HG03280 (cell line): ENCODE results near the gene DNAJC17.

Experiments used
- ATAC-seq: cut with Tn5 transposase; IDR thresholded peaks from one replicate; pipeline ENCODE4 v1.9.1; 2021; ENCODE audit warnings: mild to moderate bottlenecking, moderate library complexity; ENCODE audit not compliant: unreplicated experiment

DNAJC17 gene

GRCh38 chr15:40830884-40831283 is 23.6 kb upstream of the DNAJC17 start:
- no peak for ATAC-seq

DNA sequence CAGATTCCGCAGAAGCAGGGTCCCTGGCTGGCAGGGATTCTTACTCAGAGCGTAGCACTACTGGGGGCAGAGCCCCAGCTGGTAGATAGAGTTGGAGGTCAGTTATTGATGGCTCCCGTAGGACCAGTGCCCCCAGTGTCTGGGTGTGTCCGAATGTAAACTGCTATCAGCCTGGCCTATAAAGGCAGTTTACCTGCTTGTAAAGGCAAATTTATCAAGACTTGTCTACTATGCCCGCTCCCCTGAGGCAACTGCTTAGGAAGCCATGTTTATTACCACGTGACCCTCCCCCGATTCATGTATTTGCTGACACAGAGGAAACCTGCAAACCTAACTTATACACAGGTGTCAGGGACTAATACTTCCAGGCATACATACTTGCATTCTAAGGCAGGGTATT is 21.8 kb upstream of the DNAJC17 start:
- no peak for ATAC-seq

GRCh38 chr15:40828447-40829036 is 21.3 kb upstream of the DNAJC17 start, which contains the start of gene PPP1R14D:
Gene PPP1R14D (minus strand): TSS chr15:40828708. CDS start chr15:40828641, 67 bp downstream.
- no peak for ATAC-seq

DNA sequence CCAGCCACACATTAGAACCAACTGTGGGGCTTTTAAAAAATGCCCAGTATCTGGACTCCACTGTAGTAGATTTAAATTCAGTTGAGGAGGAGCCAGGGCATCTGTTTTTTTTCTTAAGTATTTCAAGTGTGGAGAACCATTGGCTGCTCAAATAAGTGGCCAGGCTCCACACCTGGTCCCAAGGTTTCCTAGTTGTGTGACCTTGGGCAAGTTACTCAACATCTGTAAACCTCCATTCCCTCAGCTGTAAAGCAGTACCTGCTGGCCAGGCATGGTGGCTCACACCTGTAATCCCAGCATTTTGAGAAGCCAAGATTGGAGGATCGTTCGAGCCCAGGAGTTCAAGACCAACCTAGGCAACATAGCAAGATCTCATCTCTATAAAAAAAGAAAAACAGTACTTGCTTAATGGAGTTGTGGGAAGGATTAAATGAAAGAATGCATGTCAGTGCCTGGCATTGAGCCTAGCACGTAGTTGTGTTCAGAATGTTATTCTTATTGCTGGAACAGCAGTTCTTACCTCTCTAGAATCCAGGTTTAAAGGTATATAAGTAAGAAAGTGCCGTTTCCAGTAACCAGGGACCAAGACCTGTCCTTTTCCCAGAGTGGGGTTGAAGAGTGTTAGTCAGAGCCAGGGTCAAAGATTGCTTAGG is 19.3 kb upstream of the DNAJC17 start:
- ATAC-seq, result no peak

GRCh38 chr15:40825661-40826422 is 18.6 kb upstream of the DNAJC17 start:
- ATAC-seq, result no peak

GRCh38 chr15:40823572-40824343 is 16.5 kb upstream of the DNAJC17 start:
- no peak for ATAC-seq

- ATAC-seq, result no peak
Observed at GRCh38 chr15:40821195-40821594, 13.9 kb upstream of the DNAJC17 start.

GRCh38 chr15:40819048-40819447 is 11.8 kb upstream of the DNAJC17 start:
- ATAC-seq, result no peak

- no peak for ATAC-seq
Observed at GRCh38 chr15:40815042-40815698, 7.9 kb upstream of the DNAJC17 start.

DNA sequence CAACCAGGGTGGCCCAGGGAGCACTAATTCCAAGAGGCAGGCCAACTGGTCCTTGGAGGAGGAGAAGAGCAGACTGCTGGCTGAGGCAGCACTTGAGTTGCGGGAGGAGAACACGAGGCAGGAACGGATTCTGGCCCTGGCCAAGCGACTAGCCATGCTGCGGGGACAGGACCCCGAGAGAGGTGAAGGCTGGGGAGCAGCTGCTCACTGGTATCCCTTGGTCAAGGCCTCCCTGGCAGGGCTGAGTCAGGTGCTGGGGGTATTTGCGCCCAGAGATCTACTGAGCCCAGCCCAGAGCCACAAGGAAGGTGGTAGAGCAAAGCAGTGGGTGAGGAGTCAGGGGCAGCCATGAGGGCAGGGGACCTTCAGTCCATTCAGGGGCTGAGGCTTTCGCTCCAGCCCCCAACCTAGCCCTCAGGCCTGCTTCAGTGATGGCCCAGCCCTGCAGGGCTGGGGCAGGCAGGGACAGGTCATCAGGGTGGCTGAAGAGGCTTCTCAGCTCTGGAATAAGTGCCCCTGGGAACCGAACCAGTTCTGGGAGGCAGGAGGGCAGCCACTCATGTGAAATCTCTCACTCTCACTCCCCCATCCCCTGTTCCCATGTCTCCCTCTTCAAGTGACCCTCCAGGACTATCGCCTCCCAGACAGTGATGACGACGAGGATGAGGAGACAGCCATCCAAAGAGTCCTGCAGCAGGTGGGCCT is 5.6 kb upstream of the DNAJC17 start:
- no peak for ATAC-seq

GRCh38 chr15:40808861-40809450 is 1.7 kb upstream of the DNAJC17 start:
- ATAC-seq, result no peak

DNA sequence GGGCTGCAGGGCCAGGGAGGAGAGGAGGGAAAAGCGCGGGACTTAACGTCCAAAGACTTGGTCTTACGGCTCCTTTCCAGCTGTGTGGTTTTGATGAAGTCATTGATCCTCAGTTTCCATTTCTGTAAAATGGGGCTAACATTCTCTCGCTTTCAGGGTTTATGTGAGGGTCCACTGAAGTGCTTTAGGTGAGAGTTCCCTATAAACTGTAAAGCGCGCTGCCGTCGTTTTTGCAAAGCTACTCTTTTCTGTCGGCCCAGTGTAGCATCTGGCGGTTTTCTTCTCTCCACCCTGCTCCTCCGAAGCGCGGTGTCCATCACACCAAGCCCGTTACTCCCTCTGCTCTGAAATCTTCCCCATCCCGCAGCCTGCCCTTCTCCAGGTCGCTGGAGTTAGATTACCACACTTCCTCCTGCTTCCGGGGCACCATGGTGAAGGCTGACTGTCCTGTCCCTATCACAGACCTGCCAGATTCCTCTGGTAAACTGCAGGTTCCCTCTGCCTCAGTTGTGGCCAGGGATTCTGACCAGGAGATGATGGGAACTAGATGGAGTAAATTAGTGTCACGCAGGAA is 702 bp upstream of the DNAJC17 start:
- no peak for ATAC-seq

DNA sequence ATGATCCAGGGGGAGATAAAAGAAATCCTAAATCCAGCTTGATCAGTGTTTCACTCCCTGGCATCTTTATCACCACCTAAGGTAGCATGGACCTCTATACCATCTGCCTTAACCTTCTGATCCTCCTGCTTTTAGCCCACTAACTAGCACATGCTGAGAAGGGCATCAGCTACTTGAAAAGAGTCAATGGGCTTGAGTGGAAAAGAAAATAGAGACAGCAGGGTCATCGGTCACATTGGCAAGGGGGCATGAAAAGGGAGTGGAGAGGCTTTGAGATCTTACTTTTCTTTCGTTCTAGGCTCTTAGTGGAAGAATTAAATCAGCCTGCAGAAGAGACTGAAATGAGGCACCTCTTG is 623 bp downstream of the DNAJC17 start:
- ATAC-seq, result no peak

- no peak for ATAC-seq
Observed at GRCh38 chr15:40803688-40804087, 3.6 kb downstream of the DNAJC17 start.

- ATAC-seq, result no peak
Observed at GRCh38 chr15:40803076-40803475, 4.2 kb downstream of the DNAJC17 start.

DNA sequence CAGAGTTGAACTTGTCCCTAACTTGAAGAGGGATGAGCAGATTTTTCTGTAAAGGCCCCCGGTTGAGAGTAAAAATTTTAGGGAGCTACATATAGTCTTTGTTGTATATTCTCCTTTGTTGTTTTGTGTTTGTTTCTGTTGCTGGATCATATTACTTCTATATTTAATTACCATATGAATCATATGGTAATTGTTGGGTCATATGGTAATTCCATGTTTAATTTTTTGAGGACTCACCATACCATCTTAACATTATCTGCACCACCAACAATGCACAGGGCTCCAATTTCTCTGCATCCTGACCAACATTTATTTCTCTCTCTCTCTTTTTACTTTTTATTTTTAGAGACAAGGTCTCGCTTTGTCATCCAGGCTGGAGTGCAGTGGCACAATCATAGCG is 7.8 kb downstream of the DNAJC17 start:
- ATAC-seq, result no peak

DNA sequence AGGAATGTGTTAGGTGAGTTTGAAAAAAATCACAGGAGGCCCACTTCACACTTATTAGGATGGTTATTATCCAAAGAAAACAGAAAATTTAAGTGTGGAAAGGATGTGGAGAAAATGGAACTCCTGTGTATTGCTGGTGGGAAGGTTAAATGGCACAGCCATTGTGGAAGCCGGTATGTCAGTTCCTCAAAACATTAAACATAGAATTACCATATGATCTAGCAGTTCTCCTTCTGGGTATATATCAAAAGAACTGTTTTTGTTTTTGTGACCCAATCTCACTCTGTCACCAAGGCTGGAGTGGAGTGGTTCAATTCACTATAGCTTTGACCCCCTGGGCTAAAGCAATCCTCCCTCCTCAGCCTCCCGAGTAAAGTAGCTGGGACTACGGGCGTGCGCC is 10.8 kb downstream of the DNAJC17 start:
- no peak for ATAC-seq

GRCh38 chr15:40796041-40796440 is 11.2 kb downstream of the DNAJC17 start:
- ATAC-seq, result no peak

GRCh38 chr15:40793216-40793989 is 13.9 kb downstream of the DNAJC17 start:
- ATAC-seq, result no peak
